Measurements from ENCODE around the gene MOCS1.
"Not testable (repeated sequence)": the region's sequence is repeated elsewhere in the genome, so short reads cannot be mapped to it uniquely, and the experiment has no call there.

Gene MOCS1

DNA sequence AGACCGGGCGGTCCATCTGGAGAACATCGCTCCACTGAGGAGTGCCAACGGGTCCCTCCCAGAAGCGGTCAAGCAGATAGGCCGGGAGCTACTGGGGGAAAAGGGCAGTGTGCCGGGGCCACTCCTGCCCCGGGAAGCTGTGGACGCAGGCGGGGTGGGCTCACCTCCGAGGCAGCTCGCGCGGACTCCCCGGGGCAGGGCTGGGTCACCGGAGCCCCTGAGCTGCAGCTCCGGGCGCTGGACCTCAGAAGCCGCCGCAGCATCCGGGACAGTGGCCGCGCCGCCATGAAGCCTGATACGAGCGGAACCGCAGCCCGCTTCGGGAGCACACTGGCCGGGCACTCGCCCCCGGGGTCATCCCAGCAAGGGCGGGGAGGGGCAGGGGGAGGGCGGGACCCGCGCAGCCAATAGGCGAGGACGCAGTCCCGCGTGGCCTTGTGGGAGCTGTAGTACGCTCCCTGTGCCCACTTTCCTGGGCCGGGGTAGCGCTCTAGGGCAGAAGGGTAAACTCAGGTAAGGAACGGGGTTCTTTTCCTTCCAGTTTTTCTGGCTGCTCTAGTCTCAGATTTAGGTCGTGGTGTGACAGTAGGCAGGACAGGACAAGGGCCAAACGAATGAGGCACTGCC lies at the start of gene MOCS1:
TSS of gene MOCS1 (minus strand) at position 332 of the 627 bp plus-strand sequence. CDS start at position 287, 45 bp downstream.
- DNase-seq = no peak

DNA sequence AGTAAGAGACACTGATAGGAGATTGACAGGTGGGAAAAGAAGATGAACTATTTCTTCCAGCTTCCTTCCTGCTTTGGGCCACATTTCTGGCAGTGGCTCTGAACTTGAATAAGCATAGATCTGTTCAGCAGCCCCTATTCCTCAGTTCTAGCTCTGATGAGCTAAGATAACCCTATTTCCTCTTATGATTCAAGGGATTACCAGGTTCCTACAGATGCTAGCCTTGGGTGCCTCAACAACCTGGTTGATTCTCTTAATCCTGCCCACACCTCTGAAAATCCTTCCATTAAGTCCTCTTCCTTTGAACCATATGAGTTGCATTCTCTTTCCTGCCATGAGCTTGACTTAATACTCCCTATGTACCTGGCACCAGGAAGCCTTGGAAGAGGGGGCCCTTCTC lies 49.8 kb upstream of the MOCS1 start:
- DNase-seq = no peak

DNA sequence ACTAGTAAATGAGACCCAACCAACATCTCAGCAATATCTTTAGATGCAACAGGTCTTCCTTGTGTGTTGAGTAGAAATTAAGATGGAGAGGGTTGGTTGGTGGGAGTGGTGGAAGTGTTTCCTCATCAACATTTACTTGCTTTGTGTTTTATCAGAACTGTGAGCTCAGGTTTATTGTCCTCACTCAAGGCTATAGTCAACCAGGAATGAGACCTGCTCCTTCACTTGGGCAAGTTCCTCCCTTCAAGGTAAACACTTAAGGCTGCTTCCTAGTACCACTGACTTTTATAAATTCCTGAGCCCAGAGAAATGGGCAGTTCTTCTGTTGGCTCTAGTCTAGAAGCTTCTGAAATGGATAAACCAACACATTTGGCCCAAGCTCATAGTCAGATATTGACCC lies 48.9 kb upstream of the MOCS1 start:
- DNase-seq = no peak

DNA sequence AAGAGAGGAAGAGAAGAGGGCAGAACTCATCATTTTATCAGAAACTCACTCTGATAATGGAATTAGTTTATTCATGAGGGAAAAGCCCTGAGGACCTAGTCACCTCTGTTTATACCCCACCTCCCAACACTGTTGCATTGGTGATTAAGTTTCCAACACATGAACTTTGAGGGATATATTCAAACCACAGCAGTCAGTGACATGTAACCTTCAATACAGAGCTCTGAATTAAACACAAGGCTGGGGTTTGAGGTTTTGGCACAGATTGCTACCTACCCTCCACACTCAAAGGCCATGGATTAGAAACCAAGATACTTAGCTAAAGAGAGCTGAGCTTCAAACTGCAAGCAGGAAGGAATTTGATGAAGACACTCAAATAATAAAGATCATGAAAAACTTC lies 48.5 kb upstream of the MOCS1 start:
- no peak for DNase-seq

DNA sequence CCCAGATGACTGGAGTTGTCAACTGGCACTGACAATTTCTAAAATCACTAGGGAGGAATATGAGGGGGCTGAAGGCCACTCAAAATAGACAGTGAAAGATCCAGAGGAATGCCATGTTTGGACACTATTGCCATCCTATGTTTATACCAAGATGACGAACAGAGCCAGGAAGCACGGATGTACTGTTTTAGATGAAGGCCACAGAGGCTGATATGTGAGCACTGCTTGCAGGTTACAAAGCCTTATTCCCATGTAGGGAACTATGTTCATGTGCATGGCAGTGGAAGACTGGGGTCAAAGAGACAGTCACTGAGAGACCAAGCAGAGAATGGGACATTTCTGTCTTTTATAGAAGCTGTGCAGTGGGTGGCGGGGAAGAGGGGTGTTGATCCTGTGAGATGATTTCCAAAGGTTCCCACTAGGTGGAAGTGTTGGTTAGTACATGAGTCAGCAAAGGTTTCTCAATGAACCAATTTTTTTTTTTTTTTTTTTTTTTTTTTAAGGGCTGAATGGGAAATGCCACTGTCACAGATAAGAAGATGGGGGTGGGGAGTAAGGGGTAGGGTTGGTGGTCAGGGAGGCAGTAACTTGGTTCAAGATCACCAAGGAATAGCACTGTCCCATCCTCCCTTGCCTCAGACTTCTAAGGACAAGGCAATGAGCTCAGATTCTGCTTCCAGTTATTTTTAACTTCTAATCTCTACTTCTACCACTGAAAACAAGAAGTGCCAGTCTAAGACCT lies 46.7 kb upstream of the MOCS1 start:
- DNase-seq = peak; percentile 22 to 33

DNA sequence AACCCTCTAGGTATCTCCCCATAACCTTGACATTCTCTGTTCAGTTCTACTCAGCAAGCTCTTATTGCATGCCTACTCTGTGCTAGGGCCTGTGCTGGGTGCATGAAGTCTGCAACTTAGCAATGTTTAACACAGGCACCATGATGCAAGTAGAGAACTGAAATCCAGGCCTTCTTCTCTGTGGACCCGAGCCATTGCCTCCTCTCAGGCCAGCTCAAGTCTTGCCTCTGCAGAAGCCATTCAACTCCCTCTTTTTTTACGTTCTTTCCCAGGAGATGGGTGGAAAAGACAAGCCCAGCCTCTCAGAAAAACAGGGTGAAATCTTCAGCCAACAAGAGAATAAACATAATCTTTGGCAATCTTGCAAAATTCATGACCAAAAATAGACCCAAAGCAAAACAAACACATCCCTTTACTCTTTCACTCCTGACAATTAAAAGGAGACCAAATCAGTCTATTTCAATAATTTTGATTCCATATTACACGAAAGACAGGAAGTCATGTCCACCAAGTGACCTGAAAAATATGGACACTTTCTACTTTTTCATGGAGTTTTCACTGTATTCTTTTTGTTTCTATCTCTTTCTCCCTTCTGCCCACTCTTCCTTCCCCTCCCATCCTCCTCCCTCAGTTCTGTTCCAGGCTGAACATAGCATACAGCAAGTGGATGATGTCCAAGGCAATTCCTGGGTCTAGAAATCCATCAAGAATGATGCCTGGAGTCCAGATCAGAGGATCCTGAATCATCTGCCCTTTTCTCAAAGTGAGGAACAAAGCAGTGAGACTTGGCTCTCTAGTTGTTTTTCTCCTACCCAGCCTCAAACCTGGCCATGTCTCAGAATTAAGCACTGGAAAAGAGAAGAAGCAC lies 45.4 kb upstream of the MOCS1 start:
- no peak for DNase-seq

DNA sequence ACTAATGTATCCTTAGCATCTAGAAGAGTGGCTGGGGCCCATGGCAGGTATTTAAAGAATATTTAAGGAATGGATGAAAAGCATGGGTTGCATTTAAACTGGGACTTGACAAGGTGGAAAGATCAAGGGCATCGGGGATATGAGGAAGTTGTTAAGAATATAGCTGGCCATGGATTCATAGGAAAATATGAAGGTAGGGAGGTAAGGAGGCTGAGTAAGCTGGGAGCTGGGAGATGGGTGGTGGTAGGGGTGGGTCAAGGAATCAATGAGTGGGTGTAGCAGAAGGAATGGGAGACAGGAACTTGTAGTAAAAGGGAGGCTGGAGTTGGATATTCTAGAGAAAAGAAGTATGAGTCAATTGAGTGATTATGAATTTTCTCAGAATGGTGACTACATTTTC lies 44.0 kb upstream of the MOCS1 start:
- no peak for DNase-seq

DNA sequence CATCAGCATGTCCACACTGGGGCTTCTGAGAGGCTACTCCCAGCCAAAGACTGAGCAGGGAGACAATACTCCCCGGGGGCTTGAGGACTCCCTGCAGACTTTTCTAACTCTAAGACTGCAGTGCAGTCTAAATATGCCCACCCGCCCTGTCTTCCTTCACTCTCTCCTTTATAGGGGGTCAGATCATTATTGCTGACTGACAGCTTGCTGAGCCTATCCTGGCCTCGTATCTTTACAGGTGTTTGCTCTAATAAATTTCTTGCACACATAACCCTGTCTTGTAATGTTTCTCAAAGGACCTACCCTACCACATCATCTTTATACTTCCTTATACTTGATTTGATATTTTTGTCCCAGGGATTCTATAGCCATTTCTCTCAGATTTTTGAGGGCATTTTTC lies 39.4 kb upstream of the MOCS1 start:
- no peak for DNase-seq

DNA sequence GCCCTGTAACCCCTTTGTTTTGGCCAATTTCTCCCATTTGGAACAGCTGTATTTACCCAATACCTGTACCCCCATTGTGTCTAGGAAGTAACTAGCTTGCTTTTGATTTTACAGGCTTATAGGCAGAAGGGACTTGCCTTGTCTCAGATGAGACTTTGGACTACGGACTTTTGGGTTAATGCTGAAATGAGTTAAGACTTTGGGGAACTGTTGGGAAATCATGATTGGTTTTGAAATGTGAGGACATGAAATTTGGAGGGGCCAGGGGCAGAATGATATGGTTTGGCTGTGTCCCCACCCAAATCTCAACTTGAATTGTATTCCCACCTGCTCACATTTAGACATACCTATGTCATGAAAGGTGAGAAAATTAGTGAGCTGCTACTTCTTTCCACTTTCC lies 38.5 kb upstream of the MOCS1 start:
- DNase-seq = not testable (repeated sequence)

DNA sequence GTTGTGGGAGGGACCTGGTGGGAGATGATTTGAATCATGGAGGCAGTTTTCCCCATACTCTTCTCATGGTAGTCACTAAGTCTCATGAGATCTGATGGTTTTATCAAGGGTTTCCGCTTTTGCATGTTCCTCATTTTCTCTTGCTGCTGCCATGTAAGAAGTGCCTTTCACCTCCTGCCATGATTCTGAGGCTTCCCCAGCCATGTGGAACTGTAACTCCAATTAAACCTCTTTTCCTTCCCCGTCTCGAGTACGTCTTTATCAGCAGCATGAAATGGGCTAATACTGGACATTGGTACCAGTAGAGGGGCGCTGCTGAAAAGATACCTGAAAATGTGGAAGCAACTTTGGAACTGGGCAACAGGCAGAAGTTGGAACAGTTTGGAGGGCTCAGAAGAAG lies 36.9 kb upstream of the MOCS1 start:
- not testable (repeated sequence) for DNase-seq

DNA sequence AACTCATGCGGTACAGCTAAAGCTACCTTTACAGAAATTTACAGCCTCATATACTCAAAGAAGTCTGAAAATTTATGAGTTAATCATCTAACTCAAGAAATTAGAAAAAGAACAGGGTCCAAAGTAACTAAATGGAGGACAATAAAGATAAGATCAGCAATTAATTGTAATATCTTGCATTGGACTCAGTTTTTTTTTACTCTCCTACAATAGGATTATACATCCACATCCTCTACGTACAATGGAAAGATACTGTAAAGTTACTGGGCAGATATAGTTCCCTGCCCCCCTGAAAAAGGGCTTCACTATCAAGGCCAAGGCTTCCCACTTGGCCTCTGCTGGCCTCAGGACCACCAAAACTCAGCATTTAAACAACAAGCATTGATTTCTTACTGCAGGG lies 31.5 kb upstream of the MOCS1 start:
- DNase-seq = no peak

DNA sequence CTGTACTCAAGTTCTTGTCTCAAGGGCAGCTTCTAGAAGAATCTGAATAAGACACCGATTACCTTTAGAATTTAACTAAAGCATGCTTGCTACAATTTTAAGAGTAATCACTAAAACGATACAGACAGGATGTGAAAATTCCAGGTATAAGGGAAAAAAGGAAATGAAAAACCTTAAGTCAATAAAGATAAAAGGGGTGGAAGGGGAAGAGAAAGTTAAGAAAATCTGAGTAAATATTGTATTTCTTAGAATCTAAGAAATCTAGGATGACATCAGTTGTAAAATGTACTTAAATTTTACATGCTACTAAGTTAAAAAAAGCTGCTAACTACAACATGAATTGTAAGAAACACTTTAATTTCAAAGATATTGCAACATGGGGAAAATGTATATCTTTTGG lies 30.3 kb upstream of the MOCS1 start:
- no peak for DNase-seq

DNA sequence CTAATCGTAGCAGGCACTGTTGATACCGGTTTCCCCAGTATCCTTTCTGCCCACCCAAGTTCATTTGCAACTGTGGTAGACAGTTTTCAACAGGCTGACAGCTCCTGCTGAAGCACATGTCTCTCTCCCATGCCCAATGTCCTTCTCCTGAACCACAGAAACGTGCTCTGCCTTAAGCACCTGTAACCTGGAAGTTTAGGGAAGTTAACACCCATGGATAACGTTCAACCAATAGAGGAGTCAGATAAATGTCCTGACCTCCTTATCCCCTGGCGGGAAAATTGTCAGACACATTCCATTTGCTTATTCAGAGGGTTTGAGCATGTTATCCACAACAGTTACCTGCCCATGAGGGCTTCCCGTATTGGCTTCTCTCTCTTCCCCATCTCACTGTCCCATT lies 29.8 kb upstream of the MOCS1 start:
- DNase-seq = no peak

DNA sequence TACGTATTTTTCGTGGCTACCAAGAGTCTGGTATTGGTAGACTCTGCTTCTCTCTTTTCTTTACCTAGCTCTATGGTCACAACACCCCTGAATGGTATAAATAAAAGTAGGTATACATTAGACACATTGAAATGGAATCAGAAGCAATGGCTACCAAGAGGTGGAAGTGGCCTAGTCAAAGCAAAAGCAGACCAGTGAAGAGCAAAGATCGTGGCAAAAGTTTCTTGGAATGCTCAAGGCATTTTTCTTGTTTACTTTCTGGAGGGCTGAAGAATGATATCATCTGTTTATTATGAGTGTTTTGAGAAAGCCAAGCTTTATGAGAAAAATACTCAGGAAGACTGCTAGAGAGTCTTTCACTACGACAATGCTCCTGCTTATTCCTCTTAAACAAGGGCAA lies 28.6 kb upstream of the MOCS1 start:
- no peak for DNase-seq

DNA sequence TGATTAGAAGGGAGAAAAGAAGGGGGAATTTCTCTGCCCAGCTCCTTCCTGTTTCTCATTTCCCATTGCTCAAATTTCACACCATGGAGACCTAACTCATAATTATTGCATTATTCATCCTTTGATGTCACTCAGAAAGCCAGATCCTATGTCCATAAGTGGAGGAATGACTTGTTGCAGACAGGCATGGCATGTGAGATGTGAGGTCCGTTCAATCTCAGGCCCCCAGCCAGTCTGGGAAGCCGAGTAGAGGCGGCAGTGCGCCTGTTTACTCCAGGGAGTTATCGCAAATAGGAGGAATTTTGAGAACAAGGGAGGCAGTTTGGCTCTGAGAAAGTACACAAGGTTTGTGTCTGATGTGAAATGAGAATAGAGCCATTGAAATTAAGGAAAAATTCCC lies 26.9 kb upstream of the MOCS1 start:
- DNase-seq = no peak

DNA sequence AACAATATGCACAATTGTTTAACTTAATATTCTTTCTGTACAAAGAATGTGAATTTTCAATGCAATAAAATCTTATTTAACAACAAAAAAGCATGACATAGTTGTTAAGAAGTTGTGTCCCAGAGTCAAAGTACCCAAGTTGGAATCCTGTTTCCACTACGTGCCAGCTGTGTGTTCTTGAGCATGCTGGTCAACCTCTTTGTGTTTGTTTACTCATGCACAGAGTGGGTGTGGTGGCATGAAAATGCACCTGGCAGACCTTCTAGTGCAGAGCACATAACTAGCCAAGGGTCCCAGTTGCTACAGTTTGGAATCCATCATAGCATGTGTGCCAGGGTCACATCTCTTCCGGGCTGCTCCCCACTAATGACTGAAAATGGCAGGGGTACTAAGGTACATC lies 24.7 kb upstream of the MOCS1 start:
- no peak for DNase-seq

DNA sequence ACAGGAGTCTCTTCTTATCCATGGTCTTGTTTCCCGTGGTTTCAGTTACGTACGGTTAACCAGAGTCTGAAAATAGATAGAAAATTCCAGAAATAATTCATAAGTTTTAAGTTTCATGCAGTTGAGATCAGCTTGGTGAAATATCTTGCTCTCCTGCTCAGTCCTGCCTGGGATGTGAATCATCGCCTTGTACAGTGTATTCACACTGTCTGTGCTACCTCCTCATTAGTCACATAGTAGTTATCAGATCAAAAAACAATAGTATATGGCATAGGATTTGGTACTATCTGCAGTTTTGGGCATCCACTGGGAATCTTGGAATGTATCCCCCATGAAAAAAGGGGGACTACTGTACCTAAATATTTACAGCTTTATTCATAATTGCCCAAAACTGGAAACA lies 22.7 kb upstream of the MOCS1 start:
- no peak for DNase-seq

DNA sequence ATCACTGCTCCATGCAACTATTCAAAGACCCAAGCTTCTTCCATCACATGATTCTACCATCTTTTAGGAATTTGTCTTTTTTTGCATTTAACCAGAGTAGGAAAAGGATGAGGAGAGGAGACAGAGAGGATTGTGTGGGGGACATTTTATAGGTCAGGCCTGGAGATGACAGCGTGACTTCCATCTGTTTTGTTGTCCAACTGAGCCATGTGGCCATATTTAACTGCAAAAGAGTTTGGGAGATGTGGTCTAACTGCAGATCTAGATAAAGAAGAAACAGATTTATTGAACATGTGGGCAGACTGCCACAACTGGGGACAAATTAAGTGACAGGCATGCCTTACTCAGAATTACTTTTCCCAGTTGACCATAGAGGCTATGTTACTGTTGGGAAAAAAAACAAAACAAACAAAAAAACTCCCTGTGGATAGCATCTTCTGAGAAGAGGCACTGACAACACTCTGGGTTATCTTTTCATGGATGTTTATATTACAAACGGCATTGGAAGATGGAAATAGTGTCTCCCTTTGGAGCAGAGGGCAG lies 18.9 kb upstream of the MOCS1 start:
- DNase-seq = no peak

DNA sequence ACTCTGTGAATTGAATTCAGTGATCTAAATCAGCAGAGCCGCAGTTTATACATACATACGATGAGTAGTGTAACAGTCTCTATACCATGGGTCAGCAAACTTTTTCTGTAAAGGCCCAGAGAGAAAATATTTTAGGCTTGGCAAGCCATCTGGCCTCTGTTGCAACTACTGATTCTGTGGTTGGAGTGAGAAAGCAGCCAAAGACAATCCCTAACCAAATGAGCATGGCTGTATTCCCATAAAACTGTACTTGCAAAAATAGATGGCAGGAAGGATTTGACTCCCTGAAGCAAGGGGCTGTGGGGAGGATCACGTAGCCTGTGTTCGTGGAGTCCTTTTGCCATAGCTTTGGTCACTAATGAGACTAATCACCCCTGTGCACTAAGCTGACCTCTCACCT lies 17.9 kb upstream of the MOCS1 start:
- no peak for DNase-seq

DNA sequence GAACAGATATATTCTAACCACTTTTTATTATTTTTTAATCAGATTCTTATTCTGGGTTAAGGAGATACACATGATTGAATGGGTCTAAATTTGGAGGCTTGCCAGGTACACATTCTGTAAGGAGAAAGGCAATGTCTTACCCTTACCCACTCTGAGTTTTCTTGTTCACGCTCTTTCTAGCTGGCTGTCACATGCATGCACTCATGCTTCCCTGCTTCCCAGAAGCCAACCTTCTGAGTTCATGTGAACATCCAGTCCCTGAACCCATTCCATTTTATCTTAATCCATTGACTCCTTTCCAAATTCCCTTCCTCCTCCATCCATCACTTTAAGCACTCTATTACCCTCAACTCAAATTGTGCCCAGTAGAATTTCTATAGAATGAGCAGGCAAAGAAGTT lies 17.5 kb upstream of the MOCS1 start:
- DNase-seq = no peak

DNA sequence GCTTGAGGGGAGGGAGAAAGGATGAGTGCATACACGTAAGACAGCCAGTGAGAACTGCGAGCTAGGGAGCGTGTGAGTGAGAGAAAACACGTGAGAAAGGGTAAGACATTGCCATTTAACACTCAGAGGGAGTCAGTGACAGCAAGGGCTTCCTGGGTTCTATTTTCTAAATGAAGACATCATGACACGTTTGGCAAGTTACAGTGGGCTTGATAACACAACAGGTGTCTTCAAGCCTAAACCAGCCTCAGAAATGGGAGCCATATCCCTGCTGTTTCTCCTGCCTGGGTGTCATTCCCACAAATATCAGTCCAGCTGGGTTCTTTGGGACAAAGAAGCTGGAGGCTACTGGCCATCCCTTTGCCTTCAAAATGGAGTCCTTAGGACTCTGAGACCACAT lies 16.9 kb upstream of the MOCS1 start:
- DNase-seq = no peak

DNA sequence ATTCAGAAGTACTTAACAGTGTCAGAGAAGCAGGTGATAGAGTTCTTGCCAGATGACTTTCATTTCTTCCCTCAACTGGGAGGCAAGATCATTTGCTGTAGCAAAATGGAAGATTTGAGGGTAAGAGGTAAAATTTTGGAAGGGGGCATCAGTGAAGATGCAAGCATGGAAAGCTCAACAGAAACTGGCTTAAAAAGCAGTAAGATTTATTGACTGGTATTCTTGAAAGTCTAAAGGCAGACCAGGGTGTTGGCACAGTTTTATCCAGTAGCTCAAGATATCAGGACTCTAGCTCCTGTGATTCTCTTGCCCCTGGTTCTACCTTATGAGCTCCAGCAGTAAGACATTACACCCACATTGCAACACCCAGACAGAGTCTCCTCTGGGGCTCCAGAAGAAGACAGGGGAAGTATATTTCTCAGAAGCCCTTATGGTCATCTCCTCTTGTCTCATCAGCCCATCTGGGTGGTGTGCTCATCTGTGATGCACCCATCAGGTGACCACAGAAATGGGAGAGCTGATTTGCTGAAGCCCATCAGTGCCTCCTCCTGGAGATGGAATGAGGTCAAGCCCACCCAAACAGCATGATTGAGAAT lies 16.0 kb upstream of the MOCS1 start:
- no peak for DNase-seq

DNA sequence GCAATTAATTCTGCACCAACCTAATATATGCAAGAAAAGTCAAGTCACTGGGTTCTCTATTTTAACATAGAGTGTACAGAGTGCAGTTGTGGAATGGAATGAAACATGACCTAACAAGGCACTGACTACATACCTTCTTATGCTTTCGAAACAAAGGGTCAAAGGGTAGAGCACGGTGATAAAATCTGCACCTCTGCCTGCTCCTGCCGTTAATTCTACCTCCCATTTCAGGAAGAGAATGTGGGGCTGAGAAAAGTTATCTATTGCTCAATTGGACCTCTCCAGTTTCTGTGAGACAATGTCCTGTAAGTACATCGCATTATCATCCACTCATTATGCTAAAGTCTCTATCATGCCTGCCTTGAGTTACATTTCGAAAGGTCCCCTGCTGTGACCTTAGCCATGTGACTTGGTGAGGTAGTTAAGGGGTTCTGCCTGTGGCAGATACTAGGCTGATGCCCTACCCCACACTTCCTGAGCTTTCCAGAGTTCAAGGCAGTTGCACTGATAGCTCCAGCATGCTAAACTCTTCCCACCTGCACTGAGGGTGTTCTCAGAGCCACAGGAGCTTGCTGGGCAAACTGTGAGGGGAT lies 14.0 kb upstream of the MOCS1 start:
- no peak for DNase-seq

Measured in Kasumi-1 (cell line).